Liver (tissue), 9 donors: Measurements from ENCODE around the gene CRY1. TPM values are rescaled to one million over a fixed set of nuclear protein-coding genes. Genes with fewer than 3 reads are reported as not detected.
A peak's percentile ranks its signal among the peaks of the same experiment; 100 is the strongest.

Experiments used
- DNase-seq: peaks from one replicate; pipeline ENCODE4 v3.0.0-alpha.2; 2017; ENCODE audit warnings: low spot score
- H3K27ac ChIP-seq, 2 donors: one replicate each; pipeline ENCODE4 v1.7.0; 2013; ENCODE audit warnings: inconsistent platforms in 2 of 2, low read length in 2 of 2, control low read depth in 1 of 2, low read depth in 1 of 2, mild to moderate bottlenecking in 1 of 2
- H3K27me3 ChIP-seq, 4 donors: one replicate each; pipeline versions ENCODE4 v1.6.1 to v1.7.0; 2013; ENCODE audit warnings: low read length in 3 of 4, inconsistent platforms in 1 of 4, mild to moderate bottlenecking in 1 of 4, moderate library complexity in 1 of 4; ENCODE audit not compliant: control insufficient read depth in 4 of 4, insufficient read depth in 4 of 4
- H3K36me3 ChIP-seq, 4 donors: one replicate each; pipeline versions ENCODE4 v1.6.1 to v1.7.0; 2013; ENCODE audit warnings: low read length in 3 of 4, mild to moderate bottlenecking in 3 of 4, low read depth in 1 of 4, moderate library complexity in 1 of 4; ENCODE audit not compliant: control insufficient read depth in 4 of 4, insufficient read depth in 3 of 4
- H3K4me1 ChIP-seq, 4 donors: one replicate each; pipeline versions ENCODE4 v1.6.1 to v1.7.0; 2013; ENCODE audit warnings: low read length in 3 of 4, mild to moderate bottlenecking in 3 of 4, moderate library complexity in 1 of 4; ENCODE audit not compliant: control insufficient read depth in 4 of 4, insufficient read depth in 4 of 4
- H3K4me3 ChIP-seq, 3 donors: one replicate each; pipeline versions ENCODE4 v1.6.1 to v1.7.0; 2013; ENCODE audit warnings: low read length in 3 of 3, control low read depth in 1 of 3, low read depth in 1 of 3, mild to moderate bottlenecking in 1 of 3
- H3K9ac ChIP-seq, 2 donors: one replicate each; pipeline ENCODE4 v1.7.0; 2013; ENCODE audit warnings: low read length in 2 of 2, mild to moderate bottlenecking in 2 of 2, moderate library complexity in 2 of 2, control low read depth in 1 of 2, low read depth in 1 of 2
- H3K9me3 ChIP-seq, 4 donors: one replicate each; pipeline versions ENCODE4 v1.6.1 to v1.7.0; 2013; ENCODE audit warnings: low read length in 3 of 4; ENCODE audit not compliant: control insufficient read depth in 4 of 4
- ATF3 ChIP-seq: IDR thresholded peaks from 2 replicates; pipeline ENCODE4 v1.6.1; 2016; ENCODE audit warnings: antibody characterized with exemption
- CTCF ChIP-seq: fragments of 150-350 bp; IDR thresholded peaks from 2 replicates; pipeline ENCODE4 v1.5.1; 2017; ENCODE audit warnings: improper control_type of control experiment, low read depth, low read length; ENCODE audit not compliant: missing input control
- FOXA2 ChIP-seq: IDR thresholded peaks from 2 replicates; pipeline ENCODE4 v1.6.1; 2016; ENCODE audit warnings: antibody characterized with exemption
- GABPA ChIP-seq, 2 donors: IDR thresholded peaks in 1 of 2; conservative IDR thresholded peaks in 1 of 2; 2 replicates each; pipeline ENCODE4 v1.6.1; 2016; ENCODE audit warnings: antibody characterized with exemption in 2 of 2, mild to moderate bottlenecking in 1 of 2, moderate library complexity in 1 of 2
- HNF4A ChIP-seq, 2 donors: conservative IDR thresholded peaks; 2 replicates each; pipeline ENCODE4 v1.6.1; 2016; ENCODE audit warnings: antibody characterized with exemption in 2 of 2, mild to moderate bottlenecking in 2 of 2
- JUND ChIP-seq, 2 donors: IDR thresholded peaks; 2 replicates each; pipeline ENCODE4 v1.6.1; 2016; ENCODE audit warnings: antibody characterized with exemption in 2 of 2
- MAX ChIP-seq: IDR thresholded peaks from 2 replicates; pipeline ENCODE4 v1.6.1; 2016; ENCODE audit warnings: antibody characterized with exemption
- RAD21 ChIP-seq, 2 donors: IDR thresholded peaks; 2 replicates each; pipeline ENCODE4 v1.6.1; 2016; ENCODE audit warnings: antibody characterized with exemption in 2 of 2, mild to moderate bottlenecking in 2 of 2
- RXRA ChIP-seq, 2 donors: IDR thresholded peaks; 2 replicates each; pipeline ENCODE4 v1.6.1; 2017 to 2018; ENCODE audit warnings: antibody characterized with exemption in 2 of 2, mild to moderate bottlenecking in 1 of 2
- SP1 ChIP-seq: IDR thresholded peaks from 2 replicates; pipeline ENCODE4 v1.6.1; 2018; ENCODE audit warnings: antibody characterized with exemption, mild to moderate bottlenecking
- TAF1 ChIP-seq: conservative IDR thresholded peaks from 2 replicates; pipeline ENCODE4 v1.6.1; 2016; ENCODE audit warnings: antibody characterized with exemption, mild to moderate bottlenecking
- YY1 ChIP-seq: IDR thresholded peaks from 2 replicates; pipeline ENCODE4 v1.6.1; 2016; ENCODE audit warnings: antibody characterized with exemption, mild to moderate bottlenecking
- ZBTB33 ChIP-seq: IDR thresholded peaks from 2 replicates; pipeline ENCODE4 v1.6.1; 2016; ENCODE audit warnings: antibody characterized with exemption
- WGBS: extraction: QIAGEN DNeasy Blood & Tissue Kit; methylation state at CpG from one replicate; pipeline ENCODE4 v1.1.7; 2013; 5-methylcytosine and 5-hydroxymethylcytosine counted together
- polyA plus RNA-seq, 2 donors: library from polyadenylated mRNA; stranded (reverse) in 1 of 2; unstranded in 1 of 2; fragments of 200-250 nt in 1 of 2; fragments of >200 nt in 1 of 2; fragmentation: Nextera tagmentation in 1 of 2; extraction: Ambion mirVana in 1 of 2; gene quantifications; one replicate each; pipeline versions ENCODE4 v1.2.1 to v1.2.3, GENCODE V29; 2013 to 2015
- total RNA-seq, 2 donors: library from RNA; depleted of rRNA; stranded (reverse); fragments of >200 nt; gene quantifications; one replicate each; pipeline ENCODE4 v1.2.3, GENCODE V29; 2014
- donor health status: healthy.
- donor health status: healthy.
- donor health status: healthy.
- donor health status: healthy.
- donor health status: healthy.

The CRY1 gene
- total and polyA plus RNA-seq, 4 donors, result 5.7 to 16.6 (median 10.1) TPM

GRCh38 chr12:107019546-107019945, 73.8 kb downstream of the CRY1 start:
- 94% methylated on average over 2 of the region's 2 CpGs for WGBS
- no peak for DNase-seq
- H3K4me1 ChIP-seq, result no peaks in the 10 kb centered on the region

DNA sequence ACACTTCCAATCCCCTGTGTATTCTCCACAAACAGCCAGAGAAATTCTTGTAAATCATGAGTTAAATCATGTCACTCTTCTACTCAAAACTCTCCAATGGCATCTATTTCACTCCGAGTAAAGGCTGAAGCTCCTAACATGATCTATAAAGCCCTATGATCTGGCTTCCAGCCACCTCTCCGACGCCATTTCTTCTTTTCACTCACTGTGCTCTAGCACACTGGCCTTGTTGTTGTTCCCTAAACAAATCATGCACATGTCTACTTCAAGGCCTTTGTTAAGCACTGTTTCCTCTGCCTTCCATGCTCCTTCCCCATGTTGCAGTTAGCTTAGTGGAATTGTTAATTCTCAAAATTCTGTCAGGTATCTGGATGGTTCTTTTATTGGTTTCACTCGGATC, 76.3 kb downstream of the CRY1 start:
- H3K9me3 ChIP-seq, result no peaks in the 10 kb centered on the region
- no peak overlapping the region for H3K9ac ChIP-seq
- peaks cover 0 to 1% (median 0%) of the 10 kb centered on the region in 4 donors for H3K4me1 ChIP-seq
- DNase-seq, result no peak
- no peak overlapping the region for H3K27ac ChIP-seq
- WGBS, result 95% methylated on average over 4 of the region's 4 CpGs
- H3K36me3 ChIP-seq, result peaks cover 0 to 2% (median under 1%) of the 10 kb centered on the region in 4 donors
- no peak for TF ChIP-seq YY1
- H3K27me3 ChIP-seq, result no peaks in the 10 kb centered on the region
- no peak overlapping the region for H3K4me3 ChIP-seq

More at GRCh38 chr12:107019546-107019945, 73.8 kb downstream of the CRY1 start:
- no peaks in the 10 kb centered on the region for H3K9me3 ChIP-seq
- H3K27me3 ChIP-seq, result no peaks in the 10 kb centered on the region
- no peak overlapping the region for H3K27ac ChIP-seq
- no peak overlapping the region for H3K9ac ChIP-seq
- peaks cover 0 to 2% (median under 1%) of the 10 kb centered on the region in 4 donors for H3K36me3 ChIP-seq
- TF ChIP-seq JUND (IDR thresholded peaks at IDR 0.05) (no peak), CTCF (no peak), TAF1 (no peak)
- H3K4me3 ChIP-seq, result no peak overlapping the region

DNA sequence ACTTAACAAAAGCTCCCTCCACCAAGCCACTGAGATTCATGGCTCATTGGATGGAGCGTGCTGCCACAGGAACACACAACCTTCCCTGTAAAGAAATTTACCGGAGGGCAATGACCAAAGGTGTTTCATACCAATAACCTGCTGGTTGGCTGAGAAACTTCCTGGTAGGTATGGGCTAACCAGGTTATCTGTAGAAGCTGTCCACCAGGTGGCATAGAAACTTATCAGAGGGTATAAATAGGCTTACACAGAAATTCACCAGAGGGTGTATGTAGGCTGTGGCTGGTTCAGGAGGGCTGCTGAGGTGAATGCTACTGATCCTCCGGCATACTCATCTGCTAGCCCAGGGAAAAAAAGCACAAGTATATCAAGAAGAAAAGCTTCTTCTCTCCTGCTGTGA, 79.3 kb downstream of the CRY1 start:
- WGBS, result 62% methylated on average over 3 of the region's 3 CpGs
- H3K27ac ChIP-seq, result no peak overlapping the region
- no peaks in the 10 kb centered on the region for H3K9me3 ChIP-seq
- H3K4me3 ChIP-seq, result no peak overlapping the region
- no peaks in the 10 kb centered on the region for H3K27me3 ChIP-seq
- H3K4me1 ChIP-seq, result peaks cover 0 to 1% (median 0%) of the 10 kb centered on the region in 4 donors
- no peak for DNase-seq
- no peak overlapping the region for H3K9ac ChIP-seq
- peaks cover 0 to 1% (median 0%) of the 10 kb centered on the region in 4 donors for H3K36me3 ChIP-seq
- TF ChIP-seq RAD21 (IDR thresholded peaks at IDR 0.05), result peak; percentile 74 to 86
- TF ChIP-seq RXRA (IDR thresholded peaks at IDR 0.05), result no peak
- peak; percentile 47 for TF ChIP-seq CTCF

GRCh38 chr12:107012736-107013425, 80.5 kb downstream of the CRY1 start:
- no peak overlapping the region for H3K27ac ChIP-seq
- no peaks in the 10 kb centered on the region for H3K9me3 ChIP-seq
- no peak for DNase-seq
- peaks cover 0 to 1% (median 0%) of the 10 kb centered on the region in 4 donors for H3K4me1 ChIP-seq
- H3K27me3 ChIP-seq, result no peaks in the 10 kb centered on the region
- 100% methylated on average over 1 of the region's 1 CpG for WGBS
- no peak for TF ChIP-seq ATF3
- no peak for TF ChIP-seq MAX
- TF ChIP-seq FOXA2, result no peak
- TF ChIP-seq HNF4A (conservative IDR thresholded peaks at IDR 0.05), result no peak
- no peak for TF ChIP-seq JUND (IDR thresholded peaks at IDR 0.05)
- TF ChIP-seq ZBTB33, result no peak
- no peak for TF ChIP-seq SP1
- TF ChIP-seq GABPA (IDR thresholded peaks at IDR 0.05 in 1 of 2, conservative IDR thresholded peaks at IDR 0.05 in 1 of 2), result no peak
- no peak overlapping the region for H3K4me3 ChIP-seq
- no peak overlapping the region for H3K9ac ChIP-seq
- H3K36me3 ChIP-seq, result no peaks in the 10 kb centered on the region
